Stomach (tissue), 9 donors: Measurements from ENCODE around the gene BSCL2. TPM values are rescaled to one million over a fixed set of nuclear protein-coding genes. Genes with fewer than 3 reads are reported as not detected.
A peak's percentile ranks its signal among the peaks of the same experiment; 100 is the strongest.

Experiments used
- DNase-seq, 2 donors: peaks; one replicate each; pipeline versions ENCODE4 v3.0.0 to v3.0.0-alpha.2; 2013 to 2019
- H3K27ac ChIP-seq, 5 donors: fragments of 200-600 bp in 4 of 5; sonication (generic) in 4 of 5; one replicate each; pipeline ENCODE4 v1.5.1; 2013 to 2019; ENCODE audit warnings: mild to moderate bottlenecking in 1 of 5, moderate library complexity in 1 of 5
- H3K27me3 ChIP-seq, 3 donors: fragments of 200-600 bp; sonication (generic); one replicate each; pipeline ENCODE4 v1.5.1; 2017 to 2019; ENCODE audit warnings: mixed run types in 1 of 3
- H3K36me3 ChIP-seq, 4 donors: fragments of 200-600 bp; sonication (generic); 1 replicate in 3 of 4; 2 replicates in 1 of 4; pipeline ENCODE4 v1.5.1; 2016 to 2019
- H3K4me1 ChIP-seq, 4 donors: fragments of 200-600 bp; sonication (generic); one replicate each; pipeline ENCODE4 v1.5.1; 2016 to 2019
- H3K4me3 ChIP-seq, 4 donors: fragments of 200-600 bp; sonication (generic) in 3 of 4; one replicate each; pipeline ENCODE4 v1.5.1; 2016 to 2019; ENCODE audit warnings: mild to moderate bottlenecking in 1 of 4
- H3K9me3 ChIP-seq, 4 donors: fragments of 200-600 bp; sonication (generic); one replicate each; pipeline ENCODE4 v1.5.1; 2016 to 2019
- EP300 ChIP-seq: sonication (generic); formaldehyde crosslinking; IDR thresholded peaks from one replicate; pipeline ENCODE4 v1.6.1; 2017; ENCODE audit warnings: antibody characterized with exemption
- POLR2A ChIP-seq, 4 donors: fragments of 450-650 bp; IDR thresholded peaks; one replicate each; pipeline ENCODE4 v1.6.1; 2016; ENCODE audit warnings: antibody characterized with exemption in 4 of 4, control low read depth in 2 of 4, mild to moderate bottlenecking in 1 of 4, moderate library complexity in 1 of 4
- POLR2AphosphoS5 ChIP-seq, 3 donors: sonication (generic); formaldehyde crosslinking; IDR thresholded peaks; one replicate each; pipeline ENCODE4 v1.6.1; 2016; ENCODE audit warnings: antibody characterized with exemption in 3 of 3
- WGBS, 5 donors: extraction: QIAGEN DNeasy Blood & Tissue Kit in 3 of 5; methylation state at CpG; one replicate each; pipeline versions ENCODE4 v1.1.5 to v1.1.7; 2013 to 2018; 5-methylcytosine and 5-hydroxymethylcytosine counted together
- intact Hi-C: fragments of 100-400 bp; cut with DNase I; formaldehyde crosslinking; loops from one replicate; pipeline ENCODE4 v1.15.1; 2023; ENCODE audit warnings: low total_unique reads
- polyA plus RNA-seq, 3 donors: library from polyadenylated mRNA; stranded (reverse); fragments of 200-250 nt; gene quantifications; one replicate each; pipeline ENCODE4 v1.2.3, GENCODE V29; 2013
- small RNA-seq, 4 donors: library from RNA; depleted of rRNA; stranded (forward); fragments of <200 nt; gene quantifications; one replicate each; pipeline ENCODE3, GENCODE V24; 2016
- total RNA-seq, 5 donors: library from RNA; depleted of rRNA; stranded (reverse); fragments of >200 nt; gene quantifications; one replicate each; pipeline versions ENCODE4 v1.1.0 to v1.2.3, GENCODE V29; 2014 to 2016
- TF ChIP-seq, protein P1 (sequence below), 7 experiments: fragments of 450-650 bp in 4 of 7; fragments of 200-600 bp in 3 of 7; sonication (generic) in 3 of 7; IDR thresholded peaks; one replicate each; pipeline ENCODE4 v1.5.1; 2016 to 2019; ENCODE audit warnings: antibody characterized with exemption in 7 of 7, control low read depth in 2 of 7, mild to moderate bottlenecking in 1 of 7
- donor health status: healthy with polysubstance abuse.
- donor health status: Bipolar disorder and iron deficiency.
- donor health status: healthy.

Gene BSCL2
- total and polyA plus RNA-seq, 8 donors: 29.9 to 144 (median 94.3) TPM

DNA sequence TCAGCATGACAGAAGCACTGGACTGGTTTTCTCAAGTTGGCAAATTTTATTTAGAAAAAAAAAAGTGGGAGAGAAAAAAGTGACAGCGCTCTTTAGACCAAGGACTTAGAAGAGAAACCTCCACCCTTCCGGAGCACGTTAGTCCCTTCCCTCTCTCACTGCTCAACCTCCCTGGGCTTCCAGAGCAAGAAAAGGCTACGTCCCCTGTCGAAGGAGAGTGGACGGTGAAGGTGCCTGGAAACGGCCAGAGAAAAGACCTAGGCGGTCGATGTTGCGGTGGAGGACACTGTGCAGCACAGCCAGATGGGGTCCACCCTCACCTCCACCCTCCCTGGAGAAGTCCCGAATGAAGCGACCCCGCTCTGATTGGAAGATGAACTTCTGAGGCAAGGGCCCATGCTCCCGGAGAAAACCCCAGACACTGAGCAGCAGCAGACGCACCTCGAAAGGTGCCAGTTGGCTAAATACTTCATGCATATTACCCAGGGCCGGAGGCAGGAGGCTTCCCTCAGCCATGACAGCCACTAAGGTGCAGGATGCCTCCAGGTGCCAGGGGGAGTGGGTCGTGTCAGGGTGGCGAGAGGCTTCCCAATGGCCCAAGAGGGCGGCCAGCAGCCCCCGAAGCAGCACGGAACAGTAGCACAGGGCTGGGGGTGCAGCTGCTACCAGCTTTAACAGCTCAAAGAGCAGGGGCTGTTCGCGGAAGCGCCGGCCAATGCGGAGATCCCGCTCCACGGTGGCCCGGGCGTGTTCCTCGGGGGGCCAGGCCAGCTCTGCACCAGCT lies 60.2 kb downstream of the BSCL2 start:
- 46 to 64% (median 58%) methylated on average over 20 to 32 of the region's 32 CpGs for WGBS, 5 donors
- H3K36me3 ChIP-seq: peaks cover 40 to 60% (median 54%) of the 10 kb centered on the region in 4 donors
- no peaks in the 10 kb centered on the region for H3K9me3 ChIP-seq
- H3K27me3 ChIP-seq: no peaks in the 10 kb centered on the region
- H3K4me1 ChIP-seq: peaks cover 29 to 57% (median 47%) of the 10 kb centered on the region in 4 donors
- H3K4me3 ChIP-seq: peak overlapping the region in 3 of 4 donors; percentile 79 to 98 (median 89)
- intact Hi-C loops: no loop called here
- no peak for TF ChIP-seq POLR2A (IDR thresholded peaks at IDR 0.05)
- TF ChIP-seq POLR2AphosphoS5 (IDR thresholded peaks at IDR 0.05): no peak
- H3K27ac ChIP-seq: peak overlapping the region; percentile 25 to 94 (median 89)
- DNase-seq: no peak

DNA sequence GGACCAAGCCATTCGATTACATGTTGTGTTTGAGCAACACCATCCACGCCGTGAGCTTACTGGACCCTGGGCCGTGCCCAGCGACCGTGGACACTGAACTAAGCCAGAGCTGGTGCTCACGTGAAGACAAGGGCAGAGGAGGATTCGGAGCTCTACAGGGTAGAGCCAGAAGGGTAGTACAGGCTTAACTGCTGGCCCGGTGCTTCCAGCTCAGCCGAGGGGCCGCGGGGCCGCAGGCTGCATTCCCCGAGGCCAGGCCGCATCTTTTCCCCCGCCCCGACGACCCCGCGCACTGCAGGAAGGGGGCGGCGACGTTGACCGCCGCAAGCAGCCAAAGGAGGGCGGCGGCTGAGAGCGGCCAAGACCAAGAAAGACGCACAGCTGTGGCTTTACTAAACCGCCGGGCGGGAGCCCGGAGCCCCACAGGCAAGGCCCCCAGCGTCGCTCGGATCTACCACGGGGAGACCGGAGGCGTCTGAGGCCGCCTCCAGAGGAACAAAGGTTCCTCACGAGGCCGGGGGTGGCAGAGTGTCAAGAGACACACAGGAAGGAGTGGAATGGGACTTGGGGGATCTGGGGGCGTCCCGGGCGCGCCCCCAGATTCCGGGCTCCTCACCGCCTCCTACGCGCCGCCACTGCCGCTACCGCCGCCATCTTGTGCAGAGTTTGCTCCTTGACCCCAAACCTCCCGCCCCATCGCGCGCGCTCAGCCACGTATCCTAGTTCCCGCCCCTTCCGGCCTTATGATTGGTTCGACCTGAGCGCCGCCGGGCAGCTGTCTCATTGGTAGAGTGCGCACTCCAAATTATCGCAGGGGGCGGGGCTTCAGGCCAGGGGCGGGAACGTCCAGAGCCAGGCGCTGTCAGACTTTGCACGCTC lies 61.0 kb downstream of the BSCL2 start, which contains the start of gene GANAB:
TSS of gene GANAB (minus strand) at position 668 of the 879 bp plus-strand sequence. CDS start at position 654, 14 bp downstream.
- intact Hi-C loops: no loop called here
- Histone ChIP-seq H3K9me3 (no peaks in the 10 kb centered on the region), H3K27ac (peak within 1 kb of the TSS; percentile 89 to 94 (median 92)), H3K4me1 (peaks cover 21 to 52% (median 39%) of the 10 kb centered on the region in 4 donors), H3K4me3 (peak within 1 kb of the TSS; percentile 68 to 98 (median 84)), H3K27me3 (no peaks in the 10 kb centered on the region), H3K36me3 (peaks cover 40 to 62% (median 55%) of the 10 kb centered on the region in 4 donors)
- DNase-seq: peak; percentile 99 to 100
- TF ChIP-seq EP300 (no peak), POLR2AphosphoS5 (IDR thresholded peaks at IDR 0.05) (peak; percentile 85 to 94 (median 87)), POLR2A (IDR thresholded peaks at IDR 0.05) (peak in 2 of 4 donors; percentile 36 to 62)
- WGBS, 5 donors: 0% methylated on average over 40 to 73 of the region's 73 CpGs

DNA sequence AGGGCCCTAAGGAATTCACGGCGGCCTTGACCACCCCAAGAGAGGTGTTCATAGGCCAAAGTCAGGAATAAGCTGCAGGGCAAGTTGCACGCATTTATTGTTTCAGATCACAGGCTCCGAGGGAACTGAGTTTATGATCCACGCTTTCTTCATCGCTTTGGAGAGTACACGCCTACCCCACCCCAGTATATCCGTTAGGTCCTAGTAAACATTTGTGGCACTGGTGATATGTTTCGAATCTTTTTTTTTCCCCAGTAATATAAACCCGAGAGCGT lies 61.6 kb downstream of the BSCL2 start:
- WGBS, 5 donors: 9 to 13% (median 12%) methylated on average over 11 of the region's 11 CpGs

DNA sequence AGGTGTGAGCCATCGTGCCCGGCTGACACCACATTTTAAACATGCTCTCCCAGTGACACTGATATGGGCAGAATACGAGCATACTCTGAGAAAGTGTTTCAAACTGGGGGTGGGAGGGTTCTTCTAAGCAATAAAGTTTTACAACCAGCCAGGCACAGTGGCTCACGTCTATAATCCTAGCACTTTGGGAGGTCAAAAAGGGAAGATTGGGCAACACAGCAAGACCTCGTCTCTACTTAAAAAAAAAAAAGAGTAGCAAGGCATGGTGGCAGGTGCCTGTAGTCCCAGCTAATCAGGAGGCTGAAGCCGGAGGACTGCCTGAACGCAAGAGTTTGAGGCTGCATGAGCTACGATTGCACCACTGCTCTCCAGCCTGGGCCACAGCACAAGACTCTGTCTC lies 63.0 kb downstream of the BSCL2 start:
- Histone ChIP-seq H3K4me1 (peaks cover 20 to 49% (median 35%) of the 10 kb centered on the region in 4 donors), H3K36me3 (peaks cover 35 to 57% (median 53%) of the 10 kb centered on the region in 4 donors), H3K4me3 (peak overlapping the region in 1 of 4 donors; percentile 98), H3K27ac (peak overlapping the region in 1 of 5 donors; percentile 22), H3K27me3 (no peaks in the 10 kb centered on the region), H3K9me3 (no peaks in the 10 kb centered on the region)
- no peak for DNase-seq
- 81 to 91% (median 87%) methylated on average over 8 of the region's 8 CpGs for WGBS, 5 donors
- no peak for TF ChIP-seq EP300
- TF ChIP-seq, protein P1, sequence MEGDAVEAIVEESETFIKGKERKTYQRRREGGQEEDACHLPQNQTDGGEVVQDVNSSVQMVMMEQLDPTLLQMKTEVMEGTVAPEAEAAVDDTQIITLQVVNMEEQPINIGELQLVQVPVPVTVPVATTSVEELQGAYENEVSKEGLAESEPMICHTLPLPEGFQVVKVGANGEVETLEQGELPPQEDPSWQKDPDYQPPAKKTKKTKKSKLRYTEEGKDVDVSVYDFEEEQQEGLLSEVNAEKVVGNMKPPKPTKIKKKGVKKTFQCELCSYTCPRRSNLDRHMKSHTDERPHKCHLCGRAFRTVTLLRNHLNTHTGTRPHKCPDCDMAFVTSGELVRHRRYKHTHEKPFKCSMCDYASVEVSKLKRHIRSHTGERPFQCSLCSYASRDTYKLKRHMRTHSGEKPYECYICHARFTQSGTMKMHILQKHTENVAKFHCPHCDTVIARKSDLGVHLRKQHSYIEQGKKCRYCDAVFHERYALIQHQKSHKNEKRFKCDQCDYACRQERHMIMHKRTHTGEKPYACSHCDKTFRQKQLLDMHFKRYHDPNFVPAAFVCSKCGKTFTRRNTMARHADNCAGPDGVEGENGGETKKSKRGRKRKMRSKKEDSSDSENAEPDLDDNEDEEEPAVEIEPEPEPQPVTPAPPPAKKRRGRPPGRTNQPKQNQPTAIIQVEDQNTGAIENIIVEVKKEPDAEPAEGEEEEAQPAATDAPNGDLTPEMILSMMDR (IDR thresholded peaks at IDR 0.05): no peak
- TF ChIP-seq POLR2A (IDR thresholded peaks at IDR 0.05): no peak
- no peak for TF ChIP-seq POLR2AphosphoS5 (IDR thresholded peaks at IDR 0.05)
- intact Hi-C loops: no loop called here

More for the DNA sequence above, 61.6 kb downstream of the BSCL2 start:
- Histone ChIP-seq H3K36me3 (peaks cover 40 to 62% (median 55%) of the 10 kb centered on the region in 4 donors), H3K4me1 (peaks cover 20 to 51% (median 35%) of the 10 kb centered on the region in 4 donors), H3K27me3 (no peaks in the 10 kb centered on the region), H3K4me3 (peak overlapping the region; percentile 68 to 98 (median 84)), H3K9me3 (no peaks in the 10 kb centered on the region), H3K27ac (peak overlapping the region; percentile 89 to 94 (median 92))
- intact Hi-C loops: no loop called here
- TF ChIP-seq, protein P1 (IDR thresholded peaks at IDR 0.05): no peak
- TF ChIP-seq EP300 (no peak), POLR2A (IDR thresholded peaks at IDR 0.05) (no peak), POLR2AphosphoS5 (IDR thresholded peaks at IDR 0.05) (no peak)
- no peak for DNase-seq

Small RNAs within 50 kb of the gene (small RNA-seq; reads per million reads assigned to genes)
- gene SNORA57: 0 reads per million in 4 donors

Other genes with a start within 250 kb of the BSCL2 start
- 100 to 1,000 TPM; 550 to 693 (median 622) TPM for gene AHNAK, start 160.6 kb downstream of the BSCL2 start, total RNA-seq
- gene AHNAK, start 160.6 kb downstream of the BSCL2 start, polyA plus RNA-seq: 10 to 100 TPM; 37.4 to 76.8 (median 60.3) TPM
- 1,000 to 10,000 TPM in 1 of 5 donors, 100 to 1,000 TPM in 4; 671 to 1,412 (median 779) TPM for gene EEF1G, start 133.5 kb downstream of the BSCL2 start, total RNA-seq
- gene EEF1G, start 133.5 kb downstream of the BSCL2 start, polyA plus RNA-seq: 1,000 to 10,000 TPM; 1,415 to 1,760 (median 1,525) TPM
- gene TUT1, start 115.9 kb downstream of the BSCL2 start, total RNA-seq: 10 to 100 TPM in 3 of 5 donors, 1 to 10 TPM in 2; 6.1 to 36.2 (median 12.3) TPM
- 10 to 100 TPM; 13.3 to 18.9 (median 16.3) TPM for gene TUT1, start 115.9 kb downstream of the BSCL2 start, polyA plus RNA-seq
- 100 to 1,000 TPM in 1 of 5 donors, 10 to 100 TPM in 4; 53.9 to 110 (median 85.3) TPM for gene MTA2, start 105.6 kb downstream of the BSCL2 start, total RNA-seq
- gene MTA2, start 105.6 kb downstream of the BSCL2 start, polyA plus RNA-seq: 10 to 100 TPM; 32.8 to 44.6 (median 34.7) TPM
- 100 to 1,000 TPM in 1 of 5 donors, 10 to 100 TPM in 4; 24.4 to 112 (median 51.8) TPM for gene EML3, start 94.6 kb downstream of the BSCL2 start, total RNA-seq
- 10 to 100 TPM; 68.1 to 71.3 (median 69.2) TPM for gene EML3, start 94.6 kb downstream of the BSCL2 start, polyA plus RNA-seq
- gene ROM1, start 94.2 kb downstream of the BSCL2 start, total RNA-seq: 1 to 10 TPM in 3 of 5 donors, under 1 TPM in 1, not detected in 1; 0.29 to 5.8 (median 2.8) TPM
- gene ROM1, start 94.2 kb downstream of the BSCL2 start, polyA plus RNA-seq: 10 to 100 TPM in 1 of 3 donors, 1 to 10 TPM in 2; 4.6 to 13.0 (median 5.1) TPM
- 10 to 100 TPM in 4 of 5 donors, 1 to 10 TPM in 1; 5.2 to 50.8 (median 13.8) TPM for gene B3GAT3, start 85.4 kb downstream of the BSCL2 start, total RNA-seq
- 10 to 100 TPM; 18.5 to 38.8 (median 27.6) TPM for gene B3GAT3, start 85.4 kb downstream of the BSCL2 start, polyA plus RNA-seq
- gene GANAB, start 60.8 kb downstream of the BSCL2 start, total RNA-seq: 100 to 1,000 TPM in 2 of 5 donors, 10 to 100 TPM in 3; 66.0 to 155 (median 95.5) TPM
- gene GANAB, start 60.8 kb downstream of the BSCL2 start, polyA plus RNA-seq: 10 to 100 TPM; 21.4 to 70.7 (median 66.2) TPM
- 10 to 100 TPM in 4 of 5 donors, 1 to 10 TPM in 1; 5.8 to 16.7 (median 15.1) TPM for gene INTS5, start 54.1 kb downstream of the BSCL2 start, total RNA-seq
- gene INTS5, start 54.1 kb downstream of the BSCL2 start, polyA plus RNA-seq: 1 to 10 TPM; 5.9 to 7.2 (median 7.2) TPM
- 10 to 100 TPM in 4 of 5 donors, 1 to 10 TPM in 1; 5.8 to 58.2 (median 27.2) TPM for gene C11orf98, start 42.2 kb downstream of the BSCL2 start, total RNA-seq
- 100 to 1,000 TPM; 112 to 179 (median 139) TPM for gene C11orf98, start 42.2 kb downstream of the BSCL2 start, polyA plus RNA-seq
- 1 to 10 TPM in 4 of 5 donors, not detected in 1; 3.5 to 7.6 (median 4.9) TPM for gene CSKMT, start 42.1 kb downstream of the BSCL2 start, total RNA-seq
- gene CSKMT, start 42.1 kb downstream of the BSCL2 start, polyA plus RNA-seq: 10 to 100 TPM in 2 of 3 donors, 1 to 10 TPM in 1; 8.7 to 25.5 (median 19.9) TPM
- 10 to 100 TPM in 2 of 5 donors, 1 to 10 TPM in 3; 4.2 to 49.8 (median 8.1) TPM for gene UQCC3, start 35.8 kb downstream of the BSCL2 start, total RNA-seq
- gene UQCC3, start 35.8 kb downstream of the BSCL2 start, polyA plus RNA-seq: 10 to 100 TPM; 16.2 to 30.3 (median 20.9) TPM
- gene LBHD1, start 35.2 kb downstream of the BSCL2 start, total RNA-seq: 10 to 100 TPM in 3 of 5 donors, 1 to 10 TPM in 1, under 1 TPM in 1; 0.45 to 56.6 (median 10.3) TPM
- 1 to 10 TPM; 4.9 to 6.8 (median 5.5) TPM for gene LBHD1, start 35.2 kb downstream of the BSCL2 start, polyA plus RNA-seq
- gene UBXN1, start 28.4 kb downstream of the BSCL2 start, total RNA-seq: 100 to 1,000 TPM in 3 of 5 donors, 10 to 100 TPM in 2; 78.6 to 236 (median 151) TPM
- gene UBXN1, start 28.4 kb downstream of the BSCL2 start, polyA plus RNA-seq: 100 to 1,000 TPM; 113 to 236 (median 194) TPM
- gene LRRN4CL, start 17.9 kb downstream of the BSCL2 start, total RNA-seq: 10 to 100 TPM in 2 of 5 donors, 1 to 10 TPM in 3; 4.0 to 20.0 (median 8.2) TPM
- 1 to 10 TPM; 1.6 to 4.6 (median 1.8) TPM for gene LRRN4CL, start 17.9 kb downstream of the BSCL2 start, polyA plus RNA-seq
- not detected for gene GNG3, start 252 bp upstream of the BSCL2 start, total RNA-seq
- gene GNG3, start 252 bp upstream of the BSCL2 start, polyA plus RNA-seq: under 1 TPM in 1 of 3 donors, not detected in 2; 0.75 TPM
- gene HNRNPUL2, start 20.0 kb upstream of the BSCL2 start, total RNA-seq: 10 to 100 TPM; 10.3 to 73.5 (median 36.0) TPM
- gene HNRNPUL2, start 20.0 kb upstream of the BSCL2 start, polyA plus RNA-seq: 10 to 100 TPM; 25.1 to 28.6 (median 27.3) TPM
- 10 to 100 TPM in 1 of 5 donors, 1 to 10 TPM in 3, under 1 TPM in 1; 0.89 to 26.6 (median 8.2) TPM for gene TTC9C, start 21.1 kb upstream of the BSCL2 start, total RNA-seq
- gene TTC9C, start 21.1 kb upstream of the BSCL2 start, polyA plus RNA-seq: 10 to 100 TPM; 16.6 to 33.6 (median 26.0) TPM
- gene ZBTB3, start 46.7 kb upstream of the BSCL2 start, total RNA-seq: 10 to 100 TPM in 2 of 5 donors, 1 to 10 TPM in 2, not detected in 1; 4.2 to 16.5 (median 9.5) TPM
- gene ZBTB3, start 46.7 kb upstream of the BSCL2 start, polyA plus RNA-seq: 1 to 10 TPM; 3.3 to 6.9 (median 3.4) TPM
- 10 to 100 TPM in 4 of 5 donors, 1 to 10 TPM in 1; 3.8 to 95.5 (median 23.9) TPM for gene POLR2G, start 54.2 kb upstream of the BSCL2 start, total RNA-seq
- gene POLR2G, start 54.2 kb upstream of the BSCL2 start, polyA plus RNA-seq: 100 to 1,000 TPM in 1 of 3 donors, 10 to 100 TPM in 2; 85.8 to 119 (median 88.7) TPM
- 10 to 100 TPM in 4 of 5 donors, 1 to 10 TPM in 1; 4.6 to 35.0 (median 11.0) TPM for gene TAF6L, start 64.0 kb upstream of the BSCL2 start, total RNA-seq
- 10 to 100 TPM in 2 of 3 donors, 1 to 10 TPM in 1; 7.5 to 19.7 (median 19.3) TPM for gene TAF6L, start 64.0 kb upstream of the BSCL2 start, polyA plus RNA-seq
- 100 to 1,000 TPM in 1 of 5 donors, 10 to 100 TPM in 3, not detected in 1; 26.1 to 135 (median 85.5) TPM for gene TMEM179B, start 80.0 kb upstream of the BSCL2 start, total RNA-seq
- 10 to 100 TPM; 28.3 to 68.6 (median 32.1) TPM for gene TMEM179B, start 80.0 kb upstream of the BSCL2 start, polyA plus RNA-seq
- gene TMEM223, start 84.6 kb upstream of the BSCL2 start, total RNA-seq: 10 to 100 TPM in 2 of 5 donors, 1 to 10 TPM in 1, under 1 TPM in 1, not detected in 1; 0.89 to 14.9 (median 10.7) TPM
- 10 to 100 TPM; 10.2 to 28.2 (median 17.7) TPM for gene TMEM223, start 84.6 kb upstream of the BSCL2 start, polyA plus RNA-seq
- gene NXF1, start 98.0 kb upstream of the BSCL2 start, total RNA-seq: 10 to 100 TPM; 30.7 to 83.5 (median 56.5) TPM
- gene NXF1, start 98.0 kb upstream of the BSCL2 start, polyA plus RNA-seq: 100 to 1,000 TPM in 1 of 3 donors, 10 to 100 TPM in 2; 23.5 to 138 (median 49.6) TPM
- gene STX5, start 124.6 kb upstream of the BSCL2 start, total RNA-seq: 10 to 100 TPM in 4 of 5 donors, 1 to 10 TPM in 1; 8.2 to 48.1 (median 24.2) TPM
- gene STX5, start 124.6 kb upstream of the BSCL2 start, polyA plus RNA-seq: 10 to 100 TPM; 21.7 to 44.6 (median 29.3) TPM
- gene TEX54, start 125.4 kb upstream of the BSCL2 start, total RNA-seq: not detected
- not detected for gene TEX54, start 125.4 kb upstream of the BSCL2 start, polyA plus RNA-seq
- gene WDR74, start 132.2 kb upstream of the BSCL2 start, total RNA-seq: 10 to 100 TPM; 27.7 to 57.6 (median 41.2) TPM
- gene WDR74, start 132.2 kb upstream of the BSCL2 start, polyA plus RNA-seq: 10 to 100 TPM; 47.2 to 67.9 (median 48.8) TPM
- gene SLC3A2, start 173.5 kb upstream of the BSCL2 start, total RNA-seq: 100 to 1,000 TPM in 4 of 5 donors, 10 to 100 TPM in 1; 70.7 to 255 (median 141) TPM
- 100 to 1,000 TPM in 1 of 3 donors, 10 to 100 TPM in 2; 36.0 to 176 (median 51.6) TPM for gene SLC3A2, start 173.5 kb upstream of the BSCL2 start, polyA plus RNA-seq
- gene CHRM1, start 213.9 kb upstream of the BSCL2 start, total RNA-seq: 10 to 100 TPM in 1 of 5 donors, 1 to 10 TPM in 2, under 1 TPM in 1, not detected in 1; 0.73 to 19.4 (median 6.6) TPM
- gene CHRM1, start 213.9 kb upstream of the BSCL2 start, polyA plus RNA-seq: under 1 TPM in 2 of 3 donors, not detected in 1; 0.12 to 0.48 TPM